Prostate gland (tissue), 2 donors: ENCODE results near the gene LRRN2.

Experiments
- CTCF ChIP-seq, 4 experiments: fragments of 200-600 bp in 2 of 4; fragments of 450-650 bp in 2 of 4; sonication (generic) in 2 of 4; IDR thresholded peaks; 1 replicate in 3 of 4; 2 replicates in 1 of 4; pipeline ENCODE4 v1.5.1; 2016 to 2019; ENCODE audit warnings: antibody characterized with exemption in 4 of 4, mild to moderate bottlenecking in 2 of 4, moderate library complexity in 2 of 4
- POLR2A ChIP-seq: fragments of 450-650 bp; IDR thresholded peaks from one replicate; pipeline ENCODE4 v1.6.1; 2016; ENCODE audit warnings: antibody characterized with exemption, mild to moderate bottlenecking

- TF ChIP-seq POLR2A (no peak), CTCF (IDR thresholded peaks at IDR 0.05) (no peak)
These were observed 1.4 kb downstream of the LRRN2 start for GRCh38 chr1:204684206-204684570.
